GM12878 (cell line): ENCODE data around the gene TIMM17A. TPM values are rescaled to one million over a fixed set of nuclear protein-coding genes. Genes with fewer than 3 reads are reported as not detected.

Source experiments
- ATAC-seq: fragments of 200-7000 bp; cut with Tn5 transposase; 3 replicates; pipeline ENCODE4 v1.9.1; 2020; ENCODE audit warnings: mild to moderate bottlenecking, moderate library complexity
- Bru-seq: library from RNA; stranded (reverse); fragments of 400-500 nt; gene quantifications from one replicate; lab custom pipeline; 2021; lab: Mats Ljungman, UMichigan
- BruChase-seq, 2 experiments: library from RNA; stranded (reverse); fragments of 400-500 nt; gene quantifications; one replicate each; lab custom pipeline; 2021; lab: Mats Ljungman, UMichigan
- BruUV-seq: library from RNA; stranded (reverse); fragments of 400-500 nt; replicated peaks from 2 replicates; lab custom pipeline; 2021; lab: Mats Ljungman, UMichigan
- CTCF ChIA-PET: fragments of 300-600 bp; sonication (Branson Sonifier 250); formaldehyde crosslinking; extraction: SDS; loops from one replicate; lab custom pipeline; 2021; ENCODE audit warnings: inconsistent platforms; lab: Yijun Ruan, JAX
- POLR2A ChIA-PET: fragments of 350-600 bp; formaldehyde crosslinking; extraction: SDS; loops from one replicate; lab custom pipeline; 2021; ENCODE audit warnings: inconsistent platforms; lab: Charles Lee
- RAD21 ChIA-PET: fragments of 300-600 bp; sonication (Branson Sonifier 250); formaldehyde crosslinking; loops from one replicate; lab custom pipeline; 2023; ENCODE audit warnings: antibody characterized with exemption; ENCODE audit not compliant: unreplicated experiment; lab: Charles Lee
- SMC1A ChIA-PET: fragments of 300-600 bp; sonication (Branson Sonifier 250); formaldehyde crosslinking; loops from one replicate; lab custom pipeline; 2023; ENCODE audit not compliant: unreplicated experiment, uncharacterized antibody; lab: Charles Lee
- DNase-seq: peaks from one replicate; pipeline ENCODE4 v3.0.0-alpha.2; 2011; ENCODE audit warnings: low read depth, low spot score
- FAIRE-seq: peaks from 3 replicates; lab custom pipeline; 2011; peaks lifted over from hg19 to GRCh38; lab: Jason Lieb, UNC
- H2AFZ ChIP-seq: 2 replicates; pipeline ENCODE4 v1.6.0; 2011; ENCODE audit warnings: low read depth, low read length, control low read depth; ENCODE audit not compliant: control insufficient read depth
- H3K27ac ChIP-seq: 2 replicates; pipeline ENCODE4 v1.5.1; 2011; ENCODE audit warnings: control low read depth; ENCODE audit not compliant: control insufficient read depth, insufficient read depth
- H3K27me3 ChIP-seq, 2 experiments: replicated peaks in 1 of 2; 2 replicates each; pipeline versions ENCODE4 v1.6.0 to v1.6.1; 2011; ENCODE audit warnings: low read length in 1 of 2; ENCODE audit not compliant: control insufficient read depth in 2 of 2, insufficient read depth in 2 of 2
- H3K36me3 ChIP-seq, 2 experiments: 2 replicates each; pipeline ENCODE4 v1.5.1; 2011; ENCODE audit warnings: low read length in 1 of 2; ENCODE audit not compliant: control insufficient read depth in 2 of 2, insufficient read depth in 2 of 2
- H3K4me1 ChIP-seq: 2 replicates; pipeline ENCODE4 v1.6.1; 2011; ENCODE audit warnings: mild to moderate bottlenecking, low read length, moderate library complexity, mixed read lengths; ENCODE audit not compliant: control insufficient read depth, insufficient read depth
- H3K4me2 ChIP-seq: 2 replicates; pipeline ENCODE4 v1.6.0; 2011; ENCODE audit warnings: control low read depth; ENCODE audit not compliant: control insufficient read depth, insufficient read depth
- H3K4me3 ChIP-seq: fragments of 200-600 bp; sonication (generic); 2 replicates; pipeline ENCODE4 v1.5.1; 2016
- H3K79me2 ChIP-seq: 2 replicates; pipeline ENCODE4 v1.6.0; 2011; ENCODE audit warnings: low read length; ENCODE audit not compliant: control insufficient read depth, insufficient read depth
- H3K9ac ChIP-seq: 2 replicates; pipeline ENCODE4 v1.8.0; 2011; ENCODE audit warnings: low read length, control low read depth, mixed read lengths; ENCODE audit not compliant: control insufficient read depth, insufficient read depth
- H3K9me3 ChIP-seq: replicated peaks from 3 replicates; pipeline ENCODE4 v1.5.1; 2011; ENCODE audit warnings: mild to moderate bottlenecking, low read length; ENCODE audit not compliant: control insufficient read depth, insufficient read depth
- H4K20me1 ChIP-seq: 2 replicates; pipeline ENCODE4 v1.6.0; 2011; ENCODE audit not compliant: control insufficient read depth, insufficient read depth
- CHD1 ChIP-seq: IDR thresholded peaks from 2 replicates; pipeline ENCODE4 v1.6.1; 2012; ENCODE audit warnings: low read depth, low read length, improper control_type of control experiment
- CREB1 ChIP-seq: IDR thresholded peaks from 2 replicates; pipeline ENCODE4 v1.6.1; 2012; ENCODE audit warnings: low read depth, mild to moderate bottlenecking, inconsistent platforms
- GABPA ChIP-seq: IDR thresholded peaks from 2 replicates; pipeline ENCODE4 v1.6.1; 2014; ENCODE audit warnings: antibody characterized with exemption, low read depth, mild to moderate bottlenecking, inconsistent platforms
- HDGF ChIP-seq: fragments of 450-650 bp; IDR thresholded peaks from 2 replicates; pipeline ENCODE4 v1.6.1; 2016; ENCODE audit warnings: antibody characterized with exemption
- MLLT1 ChIP-seq: fragments of 450-650 bp; IDR thresholded peaks from 2 replicates; pipeline ENCODE4 v1.6.1; 2016; ENCODE audit warnings: mild to moderate bottlenecking
- MTA2 ChIP-seq: fragments of 450-650 bp; IDR thresholded peaks from 2 replicates; pipeline ENCODE4 v1.6.1; 2016; ENCODE audit warnings: low read depth, mild to moderate bottlenecking, moderate library complexity
- NRF1 ChIP-seq: conservative IDR thresholded peaks from 2 replicates; pipeline ENCODE4 v1.6.1; 2011; ENCODE audit warnings: mild to moderate bottlenecking, low read depth, low read length, improper control_type of control experiment
- POU2F2 ChIP-seq: IDR thresholded peaks from 3 replicates; pipeline ENCODE4 v1.6.1; 2011; ENCODE audit warnings: low read depth, mild to moderate bottlenecking, low read length, borderline replicate concordance
- SREBF2 ChIP-seq: IDR thresholded peaks from 2 replicates; pipeline ENCODE4 v1.6.1; 2012; ENCODE audit warnings: mild to moderate bottlenecking, low read length
- SUZ12 ChIP-seq: fragments of 200-600 bp; sonication (generic); IDR thresholded peaks from one replicate; pipeline ENCODE4 v1.6.1; 2018; ENCODE audit warnings: antibody characterized with exemption, mild to moderate bottlenecking; ENCODE audit not compliant: unreplicated experiment
- TCF7 ChIP-seq: IDR thresholded peaks from 2 replicates; pipeline ENCODE4 v1.6.1; 2014; ENCODE audit warnings: antibody characterized with exemption, borderline replicate concordance
- WGBS: methylation state at CpG from one replicate; pipeline ENCODE4 v1.1.6; 2016; ENCODE audit warnings: low lambda C conversion rate; ENCODE audit not compliant: insufficient replicate concordance, insufficient coverage; ENCODE audit errors: missing lambda C conversion rate; 5-methylcytosine and 5-hydroxymethylcytosine counted together
- in situ Hi-C: fragments of 300-500 bp; cut with MboI; formaldehyde crosslinking; loops from 9 replicates; pipeline ENCODE4 v1.14.3; 2018; ENCODE audit warnings: mixed read lengths
- intact Hi-C: fragments of 100-400 bp; cut with micrococcal nuclease; formaldehyde crosslinking; loops from one replicate; pipeline ENCODE4 v1.14.2; 2022; ENCODE audit not compliant: unreplicated experiment
- long read RNA-seq, 2 experiments: library from polyadenylated mRNA; unstranded; transcript quantifications; one replicate each; pipeline ENCODE4 v2.0.0, GENCODE V29; 2019 to 2020
- polyA minus RNA-seq, 3 experiments: library from RNA; depleted of rRNA, polyadenylated mRNA; stranded (reverse); fragments of >200 nt; gene quantifications; 2 replicates each; pipeline ENCODE4 v1.2.3, GENCODE V29; 2011
- polyA plus RNA-seq, 11 experiments: library from polyadenylated mRNA; depleted of rRNA in 4 of 11; unstranded in 6 of 11; stranded (reverse) in 5 of 11; fragments of >200 nt; fragmentation: Nextera tagmentation in 4 of 11; fragmentation: Illumina TruSeq in 1 of 11; extraction: Ambion mirVana in 4 of 11; extraction: Trizol in 1 of 11; gene quantifications; 1 replicate in 1 of 11; 2 replicates in 10 of 11; pipeline versions ENCODE4 v1.2.1 to v1.2.3, GENCODE V29; 2011 to 2016; ENCODE audit warnings: inconsistent platforms in 2 of 11, missing spikeins in 2 of 11, low read depth in 1 of 11
- total RNA-seq, 4 experiments: library from RNA; depleted of rRNA in 3 of 4; stranded (reverse); fragments of >200 nt in 3 of 4; fragmentation: Illumina TruSeq in 1 of 4; extraction: Trizol in 1 of 4; gene quantifications; 2 replicates each; pipeline versions ENCODE4 v1.2.1 to v1.2.3, GENCODE V29; 2013 to 2021
- TF ChIP-seq, protein P1 (sequence below): fragments of 450-650 bp; formaldehyde crosslinking; IDR thresholded peaks from 2 replicates; pipeline ENCODE4 v1.4.0; 2022; ENCODE audit warnings: mild to moderate bottlenecking, moderate library complexity
- TF ChIP-seq, protein P2 (sequence below): IDR thresholded peaks from 2 replicates; pipeline ENCODE4 v1.6.1; 2012; ENCODE audit warnings: low read depth, low read length, improper control_type of control experiment

The TIMM17A gene
- 36.7 and 44.9 TPM in 2 replicates for total RNA-seq (2013; cell fraction: nucleolus; rRNA removed)
- total RNA-seq (2014; rRNA removed), result 68.6 and 82.3 TPM in 2 replicates
- 77.6 and 79.7 TPM in 2 replicates for total RNA-seq (2014; rRNA removed; fragmentation: Illumina TruSeq; extraction: Trizol)
- total RNA-seq (2021), result 74.4 TPM in 2 replicates
- 45.1 TPM for polyA plus RNA-seq (2011; ENCODE audit: low read depth)
- polyA plus RNA-seq (2011; rRNA removed), result 105 and 139 TPM in 2 replicates
- polyA plus RNA-seq (2011; cell fraction: cytosol; rRNA removed), result 42.6 and 45.9 TPM in 2 replicates
- 33.9 and 35.0 TPM in 2 replicates for polyA plus RNA-seq (2011; cell fraction: nucleus; rRNA removed)
- 39.1 and 50.4 TPM in 2 replicates for polyA plus RNA-seq (2012)
- polyA plus RNA-seq (2014; fragmentation: Illumina TruSeq; extraction: Trizol), result 71.6 and 83.2 TPM in 2 replicates
- polyA plus RNA-seq (2014; fragmentation: Nextera tagmentation; extraction: Ambion mirVana), result 100 to 1,000 TPM; 248 to 357 TPM
- 69.0 and 72.1 TPM in 2 replicates for polyA plus RNA-seq (2014; rRNA removed)
- 100 to 1,000 TPM; 176 to 180 TPM for polyA plus RNA-seq (2016; fragmentation: Nextera tagmentation; extraction: Ambion mirVana)
- 24.0 and 33.8 TPM in 2 replicates for polyA minus RNA-seq (2011; rRNA and poly(A)+ RNA removed)
- polyA minus RNA-seq (2011; cell fraction: cytosol; rRNA and poly(A)+ RNA removed), result 13.2 and 13.5 TPM in 2 replicates
- polyA minus RNA-seq (2011; cell fraction: nucleus; rRNA and poly(A)+ RNA removed), result 8.5 and 16.4 TPM in 2 replicates
- Bru-seq, nascent RNA, result percentile 95 among the genes with signal in this experiment
- percentile 90 among the genes with signal in this experiment for BruChase-seq, experiment 1, labeled RNA remaining after a 6-hour chase
- percentile 93 among the genes with signal in this experiment for BruChase-seq, experiment 2, labeled RNA remaining after a 2-hour chase
- long read RNA-seq, experiment 1, transcript TIMM17A-201 (6 exons, 1,659 nt), result major isoform, 137 of 150 reads
- long read RNA-seq, experiment 1, partial matches to known transcripts, result 6 of 150 reads
- long read RNA-seq, experiment 1, other reads (novel, unspliced or antisense), result 7 of 150 reads
- long read RNA-seq, experiment 2, transcript TIMM17A-201 (6 exons, 1,659 nt), result major isoform, 785 of 845 reads
- long read RNA-seq, experiment 2, partial matches to known transcripts, result 14 of 845 reads
- long read RNA-seq, experiment 2, other reads (novel, unspliced or antisense), result 42 of 845 reads

- H3K4me3 ChIP-seq, result peak within 1 kb of the TSS; percentile 91
- peak within 1 kb of the TSS; percentile 91 for H3K27ac ChIP-seq
- DNase-seq (peak; percentile 91), ATAC-seq (peak; percentile 100), FAIRE-seq (peak; percentile 97)
- ChIA-PET CTCF (interaction anchor here (1.0 to 3.8 kb wide), 5 partner anchors 18 to 180 kb away, joined by 3 to 17 read pairs (median 3); no protein-coding TSS in a partner anchor), POLR2A (interaction anchor here (0.7 to 2.1 kb wide), 9 partner anchors 9 to 191 kb away, joined by 3 to 12 read pairs (median 4); no protein-coding TSS in a partner anchor), SMC1A (interaction anchor here (0.9 to 1.7 kb wide), 3 partner anchors 10 to 59 kb away, joined by 3 to 5 read pairs (median 3); no protein-coding TSS in a partner anchor), RAD21 (interaction anchor here (1.1 kb wide), 2 partner anchors 60 to 1013 kb away, joined by 3 read pairs; no protein-coding TSS in a partner anchor)
- BruUV-seq, result no TSS peak
- intact Hi-C loops, result loop anchor here (2.0 kb wide), 1 partner anchor 28 kb away; the partner anchor contains the start of gene RNPEP
- no peaks in the 10 kb centered on the region for H4K20me1 ChIP-seq
- peaks cover 0 to 15% of the 10 kb centered on the region in 2 experiments for H3K36me3 ChIP-seq
- H3K4me2 ChIP-seq, result peak within 1 kb of the TSS; percentile 76
- no peaks in the 10 kb centered on the region for H3K27me3 ChIP-seq
- in situ Hi-C loops, result no loop called here
- peak within 1 kb of the TSS; percentile 96 for H2AFZ ChIP-seq
- H3K9ac ChIP-seq, result peak within 1 kb of the TSS; percentile 100
- no peaks in the 10 kb centered on the region for H3K9me3 ChIP-seq
- H3K4me1 ChIP-seq, result no peaks in the 10 kb centered on the region; the same call in 1 of the 2 replicates
- peaks cover 26% of the 10 kb centered on the region for H3K79me2 ChIP-seq
- WGBS, result under 1% methylated on average over 36 of the region's 43 CpGs
- TF ChIP-seq SUZ12 (no peak), HDGF (peak; percentile 84; the same call in 1 of the 2 replicates), NRF1 (no peak), CREB1 (peak; percentile 80), MLLT1 (peak; percentile 95), GABPA (peak; percentile 85), POU2F2 (peak; percentile 85; the same call in 1 of the 3 replicates), MTA2 (peak; percentile 74), CHD1 (no peak), SREBF2 (no peak), TCF7 (no peak)
- TF ChIP-seq, protein P1, sequence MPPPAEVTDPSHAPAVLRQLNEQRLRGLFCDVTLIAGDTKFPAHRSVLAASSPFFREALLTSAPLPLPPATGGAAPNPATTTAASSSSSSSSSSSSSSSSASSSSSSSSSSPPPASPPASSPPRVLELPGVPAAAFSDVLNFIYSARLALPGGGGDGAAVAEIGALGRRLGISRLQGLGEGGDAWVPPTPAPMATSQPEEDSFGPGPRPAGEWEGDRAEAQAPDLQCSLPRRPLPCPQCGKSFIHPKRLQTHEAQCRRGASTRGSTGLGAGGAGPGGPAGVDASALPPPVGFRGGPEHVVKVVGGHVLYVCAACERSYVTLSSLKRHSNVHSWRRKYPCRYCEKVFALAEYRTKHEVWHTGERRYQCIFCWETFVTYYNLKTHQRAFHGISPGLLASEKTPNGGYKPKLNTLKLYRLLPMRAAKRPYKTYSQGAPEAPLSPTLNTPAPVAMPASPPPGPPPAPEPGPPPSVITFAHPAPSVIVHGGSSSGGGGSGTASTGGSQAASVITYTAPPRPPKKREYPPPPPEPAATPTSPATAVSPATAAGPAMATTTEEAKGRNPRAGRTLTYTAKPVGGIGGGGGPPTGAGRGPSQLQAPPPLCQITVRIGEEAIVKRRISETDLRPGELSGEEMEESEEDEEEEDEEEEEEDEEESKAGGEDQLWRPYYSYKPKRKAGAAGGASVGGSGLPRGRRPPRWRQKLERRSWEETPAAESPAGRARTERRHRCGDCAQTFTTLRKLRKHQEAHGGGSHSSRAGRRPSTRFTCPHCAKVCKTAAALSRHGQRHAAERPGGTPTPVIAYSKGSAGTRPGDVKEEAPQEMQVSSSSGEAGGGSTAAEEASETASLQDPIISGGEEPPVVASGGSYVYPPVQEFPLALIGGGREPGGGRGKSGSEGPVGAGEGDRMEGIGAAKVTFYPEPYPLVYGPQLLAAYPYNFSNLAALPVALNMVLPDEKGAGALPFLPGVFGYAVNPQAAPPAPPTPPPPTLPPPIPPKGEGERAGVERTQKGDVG (CRISPR knock-in tag), result no peak
- TF ChIP-seq, protein P2, sequence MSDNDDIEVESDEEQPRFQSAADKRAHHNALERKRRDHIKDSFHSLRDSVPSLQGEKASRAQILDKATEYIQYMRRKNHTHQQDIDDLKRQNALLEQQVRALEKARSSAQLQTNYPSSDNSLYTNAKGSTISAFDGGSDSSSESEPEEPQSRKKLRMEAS, result peak; percentile 79
Observed at GRCh38 chr1:201955009-201955728, at the start of gene TIMM17A. Gene TIMM17A (plus strand): TSS chr1:201955503. CDS start chr1:201955527, 24 bp downstream.
